Camera-type eye (tissue), 1 donor: ENCODE measurements around the gene CLEC1A. TPM values are rescaled to one million over a fixed set of nuclear protein-coding genes. Genes with fewer than 3 reads are reported as not detected.

Experiments used
- total RNA-seq: library from RNA; depleted of rRNA; stranded (reverse); fragments of >200 nt; gene quantifications from one replicate; pipeline ENCODE4 v1.2.3, GENCODE V29; 2014

Gene CLEC1A, protein sequence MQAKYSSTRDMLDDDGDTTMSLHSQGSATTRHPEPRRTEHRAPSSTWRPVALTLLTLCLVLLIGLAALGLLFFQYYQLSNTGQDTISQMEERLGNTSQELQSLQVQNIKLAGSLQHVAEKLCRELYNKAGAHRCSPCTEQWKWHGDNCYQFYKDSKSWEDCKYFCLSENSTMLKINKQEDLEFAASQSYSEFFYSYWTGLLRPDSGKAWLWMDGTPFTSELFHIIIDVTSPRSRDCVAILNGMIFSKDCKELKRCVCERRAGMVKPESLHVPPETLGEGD
- 3.7 TPM for total RNA-seq

DNA sequence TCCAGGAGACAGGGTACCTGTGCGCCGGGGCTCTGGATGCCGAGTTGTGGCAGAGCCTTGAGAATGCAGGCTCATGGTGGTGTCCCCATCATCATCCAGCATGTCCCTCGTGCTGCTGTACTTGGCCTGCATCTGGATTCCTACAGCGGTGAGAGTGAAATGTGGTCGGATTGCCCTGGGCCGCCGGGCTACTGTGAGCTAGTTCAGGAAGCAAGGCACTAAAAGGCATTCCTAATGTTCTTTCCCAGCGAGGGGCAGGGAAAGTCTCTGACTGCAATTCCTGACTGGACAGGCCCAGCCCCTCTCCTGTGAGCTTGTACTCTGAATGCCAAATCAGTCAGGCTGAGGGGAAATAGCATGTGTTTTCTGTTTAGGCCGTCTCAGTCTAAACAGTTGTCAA is at the start of gene CLEC1A:
TSS of gene CLEC1A (minus strand) at position 195 of the 400 bp plus-strand sequence. CDS start at position 132, 63 bp downstream.

DNA sequence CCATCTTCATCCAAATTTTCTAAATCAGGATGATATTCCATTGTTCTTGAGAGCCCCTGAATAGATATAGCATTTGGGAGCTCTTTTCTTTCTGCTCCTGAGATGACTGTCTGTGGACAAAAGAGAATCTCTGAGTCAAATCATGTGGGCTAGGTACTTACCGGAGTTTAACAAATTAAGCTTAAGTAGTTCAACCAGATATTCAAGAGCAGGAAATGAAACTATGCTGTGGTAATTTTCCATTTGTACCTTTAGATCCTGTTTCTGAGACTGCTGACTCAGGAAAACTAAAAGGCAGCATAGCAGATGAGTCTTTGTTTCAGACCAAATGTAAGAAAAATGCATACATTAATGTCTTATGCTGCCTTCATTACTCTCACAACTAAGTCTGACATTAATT is 31.3 kb upstream of the CLEC1A start, which contains the start of gene CLEC7A:
TSS of gene CLEC7A (minus strand) at position 158 of the 400 bp plus-strand sequence. CDS start at position 41, 117 bp downstream.

DNA sequence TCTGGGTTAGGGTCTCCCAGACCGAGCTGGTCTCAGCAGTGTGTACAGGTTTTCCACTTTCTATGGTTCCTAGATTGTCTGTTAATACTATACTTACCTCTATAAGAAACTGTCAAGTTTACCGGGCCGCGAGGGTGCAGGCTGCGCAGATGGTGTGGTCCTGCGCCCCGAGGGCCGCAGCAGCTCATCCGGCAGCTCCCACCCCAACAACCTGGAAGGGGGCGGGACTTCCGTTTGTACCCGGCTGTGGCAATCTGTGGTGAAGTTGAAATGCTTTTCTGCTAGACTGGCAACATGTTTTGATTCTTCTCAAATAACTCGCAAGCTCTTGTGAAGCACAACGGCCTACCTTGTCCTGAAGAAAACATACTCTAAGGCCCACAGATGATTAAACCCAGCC is 68.3 kb downstream of the CLEC1A start, which contains the start of gene CLEC9A:
TSS of gene CLEC9A (plus strand) at position 237 of the 400 bp plus-strand sequence. CDS start 22,006 bp downstream, outside the sequence.

Other genes starting within 250 kb of the CLEC1A start
- gene CLEC2B, start 229.6 kb downstream of the CLEC1A start, total RNA-seq: 13.5 TPM
- gene KLRF2, start 217.5 kb downstream of the CLEC1A start, total RNA-seq: not detected
- gene CLEC2A, start 166.6 kb downstream of the CLEC1A start, total RNA-seq: 1.1 TPM
- gene CLEC12A, start 127.6 kb downstream of the CLEC1A start, total RNA-seq: 3.4 TPM
- 1.5 TPM for gene CLEC1B, start 99.9 kb downstream of the CLEC1A start, total RNA-seq
- gene CLEC12B, start 88.4 kb downstream of the CLEC1A start, total RNA-seq: 0.22 TPM
- 0.27 TPM for gene CLEC9A, start 68.3 kb downstream of the CLEC1A start, total RNA-seq
- gene CLEC7A, start 31.2 kb upstream of the CLEC1A start, total RNA-seq: 5.1 TPM
- 0.60 TPM for gene OLR1, start 73.1 kb upstream of the CLEC1A start, total RNA-seq
- gene TMEM52B, start 80.0 kb upstream of the CLEC1A start, total RNA-seq: not detected
- 84.7 TPM for gene GABARAPL1, start 113.9 kb upstream of the CLEC1A start, total RNA-seq
- gene KLRD1, start 208.9 kb upstream of the CLEC1A start, total RNA-seq: 0.82 TPM